Lower leg skin (tissue), 4 donors: ENCODE measurements around the gene MCM5. TPM values are rescaled to one million over a fixed set of nuclear protein-coding genes. Genes with fewer than 3 reads are reported as not detected.
A peak's percentile ranks its signal among the peaks of the same experiment; 100 is the strongest.

Experiments
- DNase-seq, 2 donors: peaks; one replicate each; pipeline ENCODE4 v3.0.0-alpha.2; 2019; ENCODE audit warnings: low spot score in 2 of 2
- H3K4me3 ChIP-seq: fragments of 200-600 bp; sonication (generic); 2 replicates; pipeline ENCODE4 v1.5.1; 2017; ENCODE audit warnings: mild to moderate bottlenecking, low read depth; ENCODE audit not compliant: poor library complexity, severe bottlenecking
- CTCF ChIP-seq, 3 donors: fragments of 450-650 bp; IDR thresholded peaks; one replicate each; pipeline ENCODE4 v1.5.1; 2016; ENCODE audit warnings: antibody characterized with exemption in 3 of 3, mild to moderate bottlenecking in 3 of 3, moderate library complexity in 2 of 3
- POLR2A ChIP-seq, 2 donors: fragments of 450-650 bp; IDR thresholded peaks; one replicate each; pipeline ENCODE4 v1.6.1; 2016 to 2017; ENCODE audit warnings: antibody characterized with exemption in 2 of 2, mild to moderate bottlenecking in 1 of 2, moderate library complexity in 1 of 2
- WGBS, 2 donors: methylation state at CpG; one replicate each; pipeline ENCODE4 v1.1.5; 2018; 5-methylcytosine and 5-hydroxymethylcytosine counted together
- intact Hi-C: fragments of 100-400 bp; cut with DNase I; formaldehyde crosslinking; loops from one replicate; pipeline ENCODE4 v1.15.0; 2023; ENCODE audit warnings: low total_unique reads
- total RNA-seq, 4 donors: library from RNA; depleted of rRNA; stranded (reverse); fragments of >200 nt; gene quantifications; one replicate each; pipeline ENCODE4 v1.1.0, GENCODE V29; 2016

The MCM5 gene
- total RNA-seq: 10 to 100 TPM; 10.1 to 44.3 (median 20.8) TPM

- WGBS, 2 donors: 2 to 3% methylated on average over 51 to 64 of the region's 64 CpGs
- TF ChIP-seq CTCF (IDR thresholded peaks at IDR 0.05) (no peak), POLR2A (IDR thresholded peaks at IDR 0.05) (no peak)
Measured at GRCh38 chr22:35399678-35400500, at the start of gene MCM5. TSS of gene MCM5 (plus strand) at chr22:35400140. CDS start at chr22:35400439, 299 bp downstream.

DNA sequence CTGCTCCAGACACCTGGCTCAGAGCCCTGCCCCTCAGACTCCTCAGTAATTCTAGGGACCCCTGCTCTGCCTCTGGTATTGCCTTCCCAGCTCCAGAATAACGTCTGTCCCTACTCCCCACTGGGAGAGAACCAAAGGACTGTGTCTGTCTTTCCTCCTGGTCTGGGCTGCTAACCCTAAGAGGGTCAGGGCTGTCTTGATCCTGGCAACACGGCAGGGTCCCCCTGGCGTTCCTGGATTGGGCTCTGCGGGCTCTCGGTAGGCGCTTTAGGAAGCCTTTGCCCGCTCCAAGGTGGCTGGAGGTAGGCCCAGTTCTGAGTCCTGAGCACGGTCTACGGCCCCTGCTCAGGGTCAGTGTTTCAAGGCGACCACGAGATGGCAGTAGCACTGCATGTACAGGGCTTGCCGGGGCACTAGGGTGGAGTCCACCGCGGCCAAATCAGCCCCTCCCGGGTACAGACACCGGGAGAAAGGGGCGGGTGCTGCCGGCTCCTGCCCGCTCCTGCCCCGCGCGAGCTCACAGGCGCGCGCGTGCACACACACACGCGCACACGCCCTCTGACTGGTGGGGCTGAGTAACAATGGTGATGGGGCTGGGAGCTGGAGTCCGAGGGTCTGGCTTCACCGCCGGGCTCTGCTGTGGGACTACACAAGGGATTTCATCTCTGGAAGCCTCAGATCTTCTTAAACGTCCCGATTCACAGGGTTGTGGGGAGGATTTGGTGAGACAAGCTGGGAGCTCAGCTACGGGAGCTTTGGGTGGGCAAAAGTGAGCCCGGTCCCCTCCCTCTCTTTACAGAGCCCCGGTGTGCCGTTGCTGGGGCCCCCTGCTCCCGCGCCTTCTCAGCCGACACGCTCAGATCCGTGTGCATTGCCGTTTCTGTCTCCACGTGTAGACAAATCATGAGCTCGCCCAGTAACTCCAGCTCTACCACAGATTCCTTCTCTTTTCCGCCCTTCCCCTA is 49.1 kb upstream of the MCM5 start:
- TF ChIP-seq CTCF (IDR thresholded peaks at IDR 0.05): peak in 1 of 3 donors; percentile 89
- no peak for TF ChIP-seq POLR2A (IDR thresholded peaks at IDR 0.05)
- WGBS, 2 donors: 2% methylated on average over 23 to 27 of the region's 47 CpGs
- intact Hi-C loops: no loop called here

More at GRCh38 chr22:35399678-35400500, at the start of gene MCM5:
- H3K4me3 ChIP-seq: peak within 1 kb of the TSS; percentile 62
- intact Hi-C loops: no loop called here
- DNase-seq: peak; percentile 97 to 100

GRCh38 chr22:35352214-35353111 is 47.5 kb upstream of the MCM5 start:
- WGBS, 2 donors: 55 to 60% methylated on average over 12 to 19 of the region's 19 CpGs
- DNase-seq: peak; percentile 62 to 93
- TF ChIP-seq POLR2A (IDR thresholded peaks at IDR 0.05): no peak
- TF ChIP-seq CTCF (IDR thresholded peaks at IDR 0.05): no peak
- intact Hi-C loops: no loop called here
- H3K4me3 ChIP-seq: no peak overlapping the region

More for the DNA sequence above, 49.1 kb upstream of the MCM5 start:
- peak; percentile 89 to 98 for DNase-seq
- peak overlapping the region; percentile 13 for H3K4me3 ChIP-seq

DNA sequence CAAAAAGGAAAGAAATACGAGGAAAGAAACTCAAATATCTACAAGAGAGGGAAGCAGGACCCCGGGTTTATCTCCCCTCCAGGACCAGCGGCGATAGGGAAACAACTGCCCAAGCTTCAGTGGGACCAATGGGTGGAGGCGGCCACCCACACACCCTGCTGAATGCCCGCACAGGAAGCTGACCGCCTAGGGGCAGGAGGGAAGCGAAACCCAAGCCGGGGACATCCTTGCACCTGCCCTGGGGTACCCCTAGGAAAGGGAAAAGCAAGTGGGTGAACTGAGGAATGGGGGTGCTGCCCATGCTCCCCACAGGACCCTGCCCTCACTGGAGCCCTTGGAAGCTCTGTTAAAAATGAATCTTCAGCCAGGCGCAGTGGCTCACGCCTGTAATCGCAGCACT is 46.6 kb upstream of the MCM5 start:
- 70 to 76% methylated on average over 12 of the region's 12 CpGs for WGBS, 2 donors
- TF ChIP-seq CTCF (IDR thresholded peaks at IDR 0.05) (no peak), POLR2A (IDR thresholded peaks at IDR 0.05) (no peak)
- intact Hi-C loops: no loop called here
- no peak overlapping the region for H3K4me3 ChIP-seq
- no peak for DNase-seq

- intact Hi-C loops: no loop called here
- H3K4me3 ChIP-seq: no peak overlapping the region
- 80 to 91% methylated on average over 4 of the region's 4 CpGs for WGBS, 2 donors
- TF ChIP-seq CTCF (IDR thresholded peaks at IDR 0.05): no peak
- TF ChIP-seq POLR2A (IDR thresholded peaks at IDR 0.05): no peak
- no peak for DNase-seq
Measured at GRCh38 chr22:35354068-35354467, 45.9 kb upstream of the MCM5 start.
